GM12874 (cell line): Measurements from ENCODE around the gene ME1.

Experiments
- TF ChIP-seq, protein P1 (sequence below): IDR thresholded peaks from 2 replicates; pipeline ENCODE4 v1.5.1; 2011; ENCODE audit warnings: low read depth, mild to moderate bottlenecking, control low read depth, low read length, moderate library complexity; ENCODE audit not compliant: insufficient read depth

ME1 gene

DNA sequence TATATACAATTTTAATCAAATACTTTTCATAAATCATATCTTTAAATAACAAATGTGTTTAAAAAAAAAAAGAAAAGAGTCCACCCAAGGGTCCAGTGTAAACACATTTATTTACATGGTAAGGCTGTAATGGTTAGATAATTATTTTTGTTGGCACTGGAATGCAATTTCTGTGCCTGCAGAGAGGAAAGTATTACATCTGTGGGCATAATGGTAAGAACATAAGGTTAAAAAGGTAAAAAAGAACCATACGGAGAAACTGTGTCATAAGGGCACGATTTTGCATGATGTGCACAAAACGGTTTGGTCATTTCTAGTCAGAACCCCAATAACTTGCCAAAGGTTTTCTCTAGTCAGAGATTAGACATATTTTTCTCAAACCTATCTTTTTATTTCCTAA is 183.4 kb downstream of the ME1 start:
- TF ChIP-seq, protein P1, sequence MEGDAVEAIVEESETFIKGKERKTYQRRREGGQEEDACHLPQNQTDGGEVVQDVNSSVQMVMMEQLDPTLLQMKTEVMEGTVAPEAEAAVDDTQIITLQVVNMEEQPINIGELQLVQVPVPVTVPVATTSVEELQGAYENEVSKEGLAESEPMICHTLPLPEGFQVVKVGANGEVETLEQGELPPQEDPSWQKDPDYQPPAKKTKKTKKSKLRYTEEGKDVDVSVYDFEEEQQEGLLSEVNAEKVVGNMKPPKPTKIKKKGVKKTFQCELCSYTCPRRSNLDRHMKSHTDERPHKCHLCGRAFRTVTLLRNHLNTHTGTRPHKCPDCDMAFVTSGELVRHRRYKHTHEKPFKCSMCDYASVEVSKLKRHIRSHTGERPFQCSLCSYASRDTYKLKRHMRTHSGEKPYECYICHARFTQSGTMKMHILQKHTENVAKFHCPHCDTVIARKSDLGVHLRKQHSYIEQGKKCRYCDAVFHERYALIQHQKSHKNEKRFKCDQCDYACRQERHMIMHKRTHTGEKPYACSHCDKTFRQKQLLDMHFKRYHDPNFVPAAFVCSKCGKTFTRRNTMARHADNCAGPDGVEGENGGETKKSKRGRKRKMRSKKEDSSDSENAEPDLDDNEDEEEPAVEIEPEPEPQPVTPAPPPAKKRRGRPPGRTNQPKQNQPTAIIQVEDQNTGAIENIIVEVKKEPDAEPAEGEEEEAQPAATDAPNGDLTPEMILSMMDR = no peak

DNA sequence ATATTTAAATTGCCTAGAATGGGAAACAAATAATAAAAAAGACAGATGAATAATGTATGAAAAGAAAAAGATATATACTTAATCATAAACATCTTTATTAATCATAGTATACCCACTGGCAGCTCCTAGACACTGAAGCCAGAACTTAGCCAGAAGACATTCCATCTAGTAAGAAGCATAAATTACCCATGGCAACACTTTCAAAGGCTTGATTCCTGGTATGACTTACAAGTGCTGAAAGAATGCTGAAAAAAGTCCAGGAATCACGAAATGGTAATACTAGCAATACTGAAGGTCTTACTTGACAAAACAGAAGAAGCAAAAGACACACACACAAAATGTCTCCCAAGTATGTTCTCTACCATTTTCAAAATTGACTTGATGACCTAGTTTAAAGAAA is 199.7 kb downstream of the ME1 start:
- TF ChIP-seq, protein P1 = no peak

DNA sequence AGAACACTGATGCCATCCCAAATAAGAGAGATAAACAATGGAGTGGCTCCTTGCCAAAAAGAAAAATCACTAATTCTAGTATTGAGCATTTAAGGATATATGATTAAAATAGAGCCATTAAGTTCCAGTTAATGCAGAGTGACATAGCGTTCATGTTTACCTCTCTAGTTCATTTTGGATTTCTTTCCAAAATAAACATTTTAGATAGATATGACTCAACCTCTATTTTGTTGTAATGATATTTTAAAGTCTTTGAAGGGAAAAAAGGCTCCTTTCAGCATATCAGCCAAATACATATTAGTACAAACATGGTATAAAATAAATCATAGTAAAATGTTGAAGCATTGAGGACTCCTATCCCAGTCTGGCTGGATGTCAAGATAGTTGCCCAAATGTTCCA is 204.3 kb downstream of the ME1 start:
- TF ChIP-seq, protein P1 = no peak

DNA sequence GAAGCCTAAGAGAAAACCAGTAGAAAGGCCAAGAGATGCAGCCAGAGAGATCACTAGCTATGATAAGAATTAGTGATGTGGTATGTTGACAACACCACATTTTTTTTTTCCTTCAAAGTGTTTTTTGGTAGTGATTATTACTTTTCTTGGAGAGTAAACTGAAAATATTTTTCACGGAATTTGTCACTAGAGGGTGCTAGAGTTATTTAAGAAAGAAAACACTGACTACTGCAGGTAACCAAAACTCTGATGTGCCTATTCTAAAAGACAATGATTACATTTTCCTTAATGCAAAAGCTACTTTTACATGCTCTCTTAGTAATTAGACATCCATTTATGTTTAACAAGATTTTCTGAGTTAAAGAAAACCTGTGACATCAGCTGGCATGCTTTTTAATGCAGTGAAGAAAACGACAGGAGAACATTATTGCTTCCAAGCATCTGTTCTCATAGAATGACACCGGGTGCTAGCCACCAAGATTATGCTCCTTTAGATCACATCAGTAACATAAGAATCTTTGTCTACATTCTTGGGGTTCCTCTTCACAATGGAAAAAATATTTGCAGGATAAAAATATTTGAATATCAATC is 208.9 kb downstream of the ME1 start:
- TF ChIP-seq, protein P1 = no peak; the same call in 1 of the 2 replicates

DNA sequence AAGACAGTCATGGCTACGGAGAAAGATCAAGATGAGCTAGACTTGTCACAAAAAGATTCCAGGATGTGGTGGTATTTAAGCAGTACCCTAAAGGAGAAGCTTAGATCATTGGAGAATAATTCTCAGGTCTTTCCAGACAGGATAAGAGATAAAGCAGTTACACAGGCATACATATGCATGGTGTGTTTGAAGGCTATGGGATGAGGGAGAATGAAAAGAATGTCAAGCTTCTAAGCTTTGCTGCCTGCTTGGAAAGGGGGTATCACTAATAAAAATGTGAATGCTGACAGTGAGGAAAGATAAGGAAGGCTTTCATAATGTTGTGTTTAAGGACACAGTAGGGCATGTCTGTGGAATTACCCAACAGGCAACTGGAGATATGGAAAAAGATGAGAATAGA is 209.6 kb downstream of the ME1 start:
- TF ChIP-seq, protein P1 = no peak

DNA sequence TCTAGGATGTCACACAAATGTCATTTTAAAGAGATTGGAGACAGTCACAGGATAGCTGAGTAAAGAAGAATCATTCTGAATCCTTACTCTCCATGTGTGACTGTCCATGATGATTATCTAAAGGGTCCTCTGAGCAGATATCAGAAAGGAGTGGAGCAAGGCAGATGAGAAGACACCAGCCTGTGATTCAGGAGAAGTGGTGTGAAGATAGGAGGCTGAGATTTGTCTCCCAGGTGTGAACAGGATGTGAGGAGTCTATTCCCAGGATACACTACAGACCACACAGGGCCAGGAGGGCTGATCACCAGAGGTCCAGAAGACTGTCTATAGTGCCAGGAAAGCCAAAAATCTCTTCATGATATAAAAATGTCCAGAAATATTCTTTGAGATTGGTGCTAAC is 210.7 kb downstream of the ME1 start:
- TF ChIP-seq, protein P1 = no peak

DNA sequence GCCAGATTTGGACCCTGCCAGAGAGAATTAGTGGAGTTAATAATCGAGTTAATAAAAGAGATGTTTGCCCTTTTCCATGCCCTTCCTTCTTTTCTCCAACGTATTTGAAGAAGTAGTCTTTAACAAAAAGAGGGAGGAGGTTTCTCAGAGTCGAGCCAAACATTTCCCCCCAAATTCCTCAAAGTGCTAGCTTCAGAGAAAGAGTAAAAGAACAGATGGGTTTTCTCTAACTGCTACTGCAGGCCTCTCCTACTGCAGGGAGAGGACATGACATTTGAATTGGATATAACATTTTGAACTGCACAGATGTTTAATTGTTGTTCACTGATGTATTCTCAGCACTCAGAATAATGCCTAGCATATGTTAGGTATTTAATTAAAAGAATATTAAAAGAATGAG is 212.2 kb downstream of the ME1 start:
- TF ChIP-seq, protein P1 = no peak

DNA sequence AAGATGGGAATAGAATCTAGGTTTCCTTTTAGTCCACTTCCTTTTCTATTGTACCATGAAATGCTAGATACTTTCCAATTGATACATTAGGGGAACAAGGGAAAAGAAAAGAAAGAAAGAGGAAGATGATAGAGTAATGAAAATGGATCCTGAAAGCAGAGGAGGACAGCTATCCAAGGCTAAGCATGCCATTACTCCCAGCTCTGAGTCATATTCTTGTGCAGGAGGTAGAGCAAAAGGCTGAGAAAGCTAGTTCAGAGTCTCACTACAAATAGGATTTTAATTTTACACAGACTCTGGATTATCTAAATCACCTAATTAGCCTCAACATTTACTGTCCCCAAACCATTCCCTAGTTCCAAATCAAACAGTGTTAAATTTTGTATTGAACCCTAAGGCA is 214.0 kb downstream of the ME1 start:
- TF ChIP-seq, protein P1 = no peak
